Esophagus squamous epithelium (tissue), 5 donors: Measurements from ENCODE around the gene TBC1D20. TPM values are rescaled to one million over a fixed set of nuclear protein-coding genes. Genes with fewer than 3 reads are reported as not detected.

Source experiments
- DNase-seq: peaks from one replicate; lab custom pipeline; 2025; lab: John Stamatoyannopoulos, UW
- H3K27ac ChIP-seq, 4 donors: fragments of 200-600 bp; sonication (generic); one replicate each; pipeline ENCODE4 v1.5.1; 2016 to 2019; ENCODE audit warnings: mild to moderate bottlenecking in 1 of 4
- H3K27me3 ChIP-seq, 4 donors: fragments of 200-600 bp; sonication (generic); 1 replicate in 3 of 4; 2 replicates in 1 of 4; pipeline versions ENCODE4 v1.5.1 to v1.6.0; 2017 to 2021; ENCODE audit warnings: antibody characterized with exemption in 1 of 4
- H3K36me3 ChIP-seq, 3 donors: fragments of 200-600 bp; sonication (generic); one replicate each; pipeline ENCODE4 v1.5.1; 2016 to 2019
- H3K4me1 ChIP-seq, 3 donors: fragments of 200-600 bp; sonication (generic); one replicate each; pipeline ENCODE4 v1.5.1; 2017 to 2019
- H3K4me3 ChIP-seq, 4 donors: fragments of 200-600 bp; sonication (generic); 1 replicate in 3 of 4; 2 replicates in 1 of 4; pipeline ENCODE4 v1.5.1; 2016 to 2019; ENCODE audit warnings: mild to moderate bottlenecking in 2 of 4, moderate library complexity in 1 of 4
- H3K9me3 ChIP-seq, 3 donors: fragments of 200-600 bp; sonication (generic); one replicate each; pipeline ENCODE4 v1.5.1; 2016 to 2019
- CTCF ChIP-seq, 6 experiments: fragments of 450-650 bp in 4 of 6; fragments of 200-600 bp in 2 of 6; sonication (generic) in 2 of 6; IDR thresholded peaks; one replicate each; pipeline ENCODE4 v1.5.1; 2016 to 2019; ENCODE audit warnings: antibody characterized with exemption in 6 of 6, mild to moderate bottlenecking in 4 of 6, moderate library complexity in 4 of 6
- POLR2A ChIP-seq, 4 donors: fragments of 450-650 bp; IDR thresholded peaks; one replicate each; pipeline ENCODE4 v1.6.1; 2017; ENCODE audit warnings: antibody characterized with exemption in 4 of 4, mild to moderate bottlenecking in 4 of 4, moderate library complexity in 3 of 4
- WGBS, 2 donors: methylation state at CpG; one replicate each; pipeline ENCODE4 v1.1.5; 2018; 5-methylcytosine and 5-hydroxymethylcytosine counted together
- intact Hi-C: fragments of 100-400 bp; cut with DNase I; formaldehyde crosslinking; loops from one replicate; pipeline ENCODE4 v1.15.0; 2022
- total RNA-seq, 4 donors: library from RNA; depleted of rRNA; stranded (reverse); fragments of >200 nt; gene quantifications; one replicate each; pipeline ENCODE4 v1.1.0, GENCODE V29; 2016
- donor health status: DM: yes; HTN: yes; CAD: no.

TBC1D20 gene
- total RNA-seq, 4 donors from 2014 or later, result 18.1 to 33.2 (median 26.0) TPM

GRCh38 chr20:432208-432607, 30.1 kb downstream of the TBC1D20 start:
- TF ChIP-seq CTCF (IDR thresholded peaks at IDR 0.05) (no peak), POLR2A (IDR thresholded peaks at IDR 0.05) (no peak)

GRCh38 chr20:431012-431904, 31.1 kb downstream of the TBC1D20 start:
- no peak for DNase-seq
- 63 to 74% methylated on average over 13 to 14 of the region's 17 CpGs for WGBS, 2 donors
- intact Hi-C loops, result no loop called here
- Histone ChIP-seq H3K4me3 (no peak overlapping the region), H3K27me3 (no peaks in the 10 kb centered on the region), H3K9me3 (no peaks in the 10 kb centered on the region), H3K27ac (no peak overlapping the region), H3K36me3 (peaks cover 14 to 90% (median 35%) of the 10 kb centered on the region in 3 donors), H3K4me1 (peaks cover 0 to 24% (median 0%) of the 10 kb centered on the region in 3 donors)
- TF ChIP-seq POLR2A (IDR thresholded peaks at IDR 0.05), result no peak
- peak; percentile 20 to 69 (median 43) for TF ChIP-seq CTCF (IDR thresholded peaks at IDR 0.05)

More at GRCh38 chr20:432208-432607, 30.1 kb downstream of the TBC1D20 start:
- Histone ChIP-seq H3K27me3 (no peaks in the 10 kb centered on the region), H3K36me3 (peaks cover 14 to 90% (median 43%) of the 10 kb centered on the region in 3 donors), H3K9me3 (no peaks in the 10 kb centered on the region), H3K4me1 (peaks cover 0 to 24% (median 0%) of the 10 kb centered on the region in 3 donors), H3K27ac (no peak overlapping the region), H3K4me3 (no peak overlapping the region)
- WGBS, 2 donors, result 83 to 98% methylated on average over 8 to 13 of the region's 13 CpGs
- intact Hi-C loops, result no loop called here
- DNase-seq, result no peak

- DNase-seq, result no peak
- Histone ChIP-seq H3K4me3 (no peak overlapping the region), H3K27me3 (no peaks in the 10 kb centered on the region), H3K36me3 (peaks cover 10 to 90% (median 26%) of the 10 kb centered on the region in 3 donors), H3K27ac (no peak overlapping the region), H3K4me1 (peaks cover 0 to 18% (median 0%) of the 10 kb centered on the region in 3 donors), H3K9me3 (no peaks in the 10 kb centered on the region)
- 73 to 89% methylated on average over 11 to 13 of the region's 21 CpGs for WGBS, 2 donors
- intact Hi-C loops, result no loop called here
- no peak for TF ChIP-seq POLR2A (IDR thresholded peaks at IDR 0.05)
These were observed 32.0 kb downstream of the TBC1D20 start for GRCh38 chr20:430091-430999.

GRCh38 chr20:428658-429200, 33.6 kb downstream of the TBC1D20 start:
- H3K9me3 ChIP-seq, result no peaks in the 10 kb centered on the region
- TF ChIP-seq CTCF (IDR thresholded peaks at IDR 0.05), result no peak
- no peak for TF ChIP-seq POLR2A (IDR thresholded peaks at IDR 0.05)
- no peak overlapping the region for H3K4me3 ChIP-seq
- no peaks in the 10 kb centered on the region for H3K27me3 ChIP-seq
- H3K36me3 ChIP-seq, result peaks cover 8 to 96% (median 18%) of the 10 kb centered on the region in 3 donors
- intact Hi-C loops, result no loop called here
- DNase-seq, result no peak
- WGBS, 2 donors, result 91 to 93% methylated on average over 5 to 7 of the region's 14 CpGs
- H3K27ac ChIP-seq, result no peak overlapping the region
- H3K4me1 ChIP-seq, result peaks cover 0 to 7% (median 0%) of the 10 kb centered on the region in 3 donors
